GM15510 (cell line): Measurements from ENCODE around the gene PHF2.

ENCODE experiments used
- POLR2A ChIP-seq: IDR thresholded peaks from 3 replicates; pipeline ENCODE4 v1.6.1; 2011; ENCODE audit warnings: borderline replicate concordance; ENCODE audit not compliant: insufficient read length; ENCODE audit errors: extremely low read depth

The PHF2 gene

GRCh38 chr9:93576258-93577077, at the start of gene PHF2:
Gene PHF2, plus strand, starts transcription at chr9:93576584. Its CDS starts 190 bp downstream, at chr9:93576774.
- TF ChIP-seq POLR2A, result peak; percentile 41

DNA sequence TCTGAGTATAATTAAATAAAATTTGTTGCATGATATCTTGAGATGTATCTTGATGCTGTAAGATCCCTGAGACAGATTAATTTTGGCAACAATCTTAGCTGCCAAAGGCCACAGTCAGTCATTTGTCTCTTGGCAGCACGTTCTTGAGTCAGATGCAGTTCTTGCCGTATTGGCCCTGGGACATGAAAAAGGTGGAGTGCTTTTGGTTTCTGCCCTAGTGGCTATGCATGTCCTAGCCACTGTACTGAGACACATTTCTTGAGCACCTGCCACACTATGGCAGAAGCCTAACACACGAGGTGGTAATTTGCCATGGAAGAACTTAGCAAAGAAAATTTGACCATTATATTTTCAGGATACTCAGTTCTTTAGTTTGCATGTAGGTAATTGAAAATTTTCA, 45.0 kb upstream of the PHF2 start:
- no peak for TF ChIP-seq POLR2A

DNA sequence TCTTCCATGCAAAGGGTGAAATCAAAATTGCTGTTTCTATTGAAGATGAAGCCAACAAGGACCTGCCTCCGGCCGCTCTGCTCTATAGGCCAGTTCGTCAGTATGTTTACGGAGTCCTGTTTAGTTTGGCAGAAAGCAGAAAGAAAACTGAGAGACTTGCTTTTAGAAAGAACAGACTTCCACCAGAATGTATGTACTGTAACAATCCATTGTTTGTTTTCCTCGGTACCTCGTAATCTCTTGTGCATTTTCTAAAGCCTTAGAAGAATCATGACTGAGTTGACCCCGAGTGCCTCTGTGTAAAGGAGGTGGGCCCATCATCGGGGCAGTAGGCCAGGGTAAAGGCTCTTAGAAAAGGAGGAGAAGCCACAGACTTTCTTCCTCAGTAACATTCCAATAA, 44.2 kb upstream of the PHF2 start:
- no peak for TF ChIP-seq POLR2A

GRCh38 chr9:93533863-93534262, 42.5 kb upstream of the PHF2 start:
- no peak for TF ChIP-seq POLR2A

DNA sequence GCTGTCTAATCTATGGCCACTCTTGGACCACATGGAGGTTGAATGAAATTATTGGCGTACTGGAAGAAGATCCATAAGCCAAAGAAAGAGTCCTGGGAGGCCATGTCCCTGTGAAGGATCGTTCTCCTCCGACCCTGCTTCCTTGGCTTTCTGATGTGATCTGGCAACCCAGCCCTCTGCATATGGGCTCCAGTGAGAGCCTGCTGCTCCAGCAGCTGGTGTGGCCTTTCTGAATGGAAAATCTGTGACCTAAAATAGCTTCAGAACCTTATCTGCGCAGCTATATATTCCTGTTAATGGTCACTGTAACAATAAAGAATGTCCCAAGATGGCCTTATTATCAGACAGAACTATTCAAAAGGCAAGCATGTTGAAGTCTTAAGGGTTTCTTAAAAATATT, 40.2 kb upstream of the PHF2 start:
- no peak for TF ChIP-seq POLR2A

- TF ChIP-seq POLR2A, result no peak
Observed at GRCh38 chr9:93536874-93537273, 39.5 kb upstream of the PHF2 start.

GRCh38 chr9:93540305-93540704, 36.1 kb upstream of the PHF2 start:
- no peak for TF ChIP-seq POLR2A

DNA sequence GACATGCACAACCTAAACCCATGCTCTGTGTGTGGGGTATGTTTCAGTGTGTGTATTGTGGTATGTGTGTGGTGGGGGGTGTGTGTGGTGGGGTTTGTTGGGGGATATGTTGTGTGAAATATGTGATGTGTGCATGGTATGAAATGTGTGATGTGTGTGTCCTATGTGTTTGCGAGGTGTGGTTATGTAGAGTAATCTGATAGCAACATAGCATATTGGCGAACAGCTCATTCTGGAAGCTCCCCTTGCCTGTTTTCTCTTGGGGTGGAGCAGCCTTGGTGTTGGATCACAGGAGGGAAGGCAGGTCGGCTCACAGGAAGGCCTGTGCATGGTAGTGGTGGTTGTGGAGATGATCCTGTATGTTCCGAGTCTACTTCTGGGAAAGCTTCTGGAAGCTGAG, 35.4 kb upstream of the PHF2 start:
- TF ChIP-seq POLR2A, result no peak

DNA sequence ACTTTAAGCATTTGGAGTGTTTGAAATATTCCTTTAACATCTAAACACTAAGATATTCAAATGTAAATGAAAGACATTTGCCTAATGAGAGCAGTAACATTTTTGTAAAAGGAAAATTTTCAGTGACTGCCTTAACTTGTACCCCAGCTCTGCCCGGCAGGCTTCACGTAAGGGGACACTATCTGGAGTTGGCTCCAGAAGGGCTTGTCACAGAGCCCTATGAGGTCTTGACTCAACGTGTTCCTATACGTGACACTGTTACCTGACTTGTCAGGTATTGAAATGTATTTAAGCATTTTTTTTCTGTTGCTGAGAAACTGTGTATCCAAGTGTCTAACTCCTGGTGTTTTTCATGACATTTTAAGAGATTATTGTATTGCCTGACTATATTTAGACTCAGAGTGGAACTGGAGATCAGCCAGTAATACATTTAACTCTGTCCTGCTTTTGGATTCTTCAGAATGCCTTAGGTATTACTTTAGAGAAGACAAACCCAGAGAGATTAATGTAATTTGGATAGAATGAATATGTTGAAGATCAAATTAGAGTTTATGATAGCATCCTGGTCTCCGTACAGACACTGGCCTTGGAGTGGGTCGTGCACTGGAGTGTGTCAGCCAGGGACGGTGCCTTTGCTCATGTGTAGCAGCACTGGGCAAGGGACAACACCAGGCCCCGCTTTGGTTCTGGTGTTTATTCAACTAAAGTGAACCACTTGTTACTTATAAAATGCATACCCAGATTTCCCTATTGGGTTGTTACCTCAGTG, 34.6 kb upstream of the PHF2 start:
- no peak for TF ChIP-seq POLR2A

GRCh38 chr9:93543117-93543516, 33.3 kb upstream of the PHF2 start:
- no peak for TF ChIP-seq POLR2A

DNA sequence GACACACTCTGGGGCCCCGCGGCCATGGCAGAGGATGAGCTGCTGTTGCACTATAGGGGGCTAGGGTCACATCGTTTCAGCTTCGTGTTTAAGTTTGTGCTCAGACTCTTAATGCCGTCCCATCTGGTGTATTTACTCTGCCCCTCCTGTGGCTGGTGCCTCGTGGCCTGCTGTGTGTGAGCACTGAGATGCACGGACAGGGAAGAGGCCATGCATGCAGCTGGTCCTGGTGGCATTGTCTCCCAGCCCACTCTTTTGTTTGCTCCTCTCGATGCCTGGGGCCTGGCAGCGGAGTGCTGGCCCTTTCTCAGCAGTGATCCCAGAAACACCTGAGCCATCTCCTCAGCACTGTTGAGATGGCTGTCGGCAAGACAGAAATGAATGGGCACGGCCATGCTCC, 30.0 kb upstream of the PHF2 start:
- TF ChIP-seq POLR2A, result no peak

DNA sequence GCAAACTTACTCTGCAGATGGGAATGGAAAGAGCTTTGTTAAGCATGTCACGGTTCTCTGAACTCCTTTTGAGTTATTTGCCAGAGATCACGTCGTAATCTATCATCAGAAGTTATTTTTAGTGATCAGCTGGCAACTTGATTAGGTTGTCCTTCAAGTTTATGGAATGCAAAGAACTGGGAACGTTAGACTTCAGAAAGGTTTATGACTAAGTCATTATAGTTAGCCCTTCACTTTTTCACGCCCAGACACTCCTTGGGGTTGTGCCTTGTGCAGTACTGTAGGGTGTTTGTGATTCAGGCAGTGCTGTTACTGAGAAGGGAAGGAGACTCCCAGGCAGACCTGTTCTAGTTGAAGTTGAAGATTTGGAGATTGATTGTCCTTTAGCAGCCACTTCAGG, 26.8 kb upstream of the PHF2 start:
- no peak for TF ChIP-seq POLR2A

GRCh38 chr9:93552923-93553322, 23.5 kb upstream of the PHF2 start:
- TF ChIP-seq POLR2A, result no peak

DNA sequence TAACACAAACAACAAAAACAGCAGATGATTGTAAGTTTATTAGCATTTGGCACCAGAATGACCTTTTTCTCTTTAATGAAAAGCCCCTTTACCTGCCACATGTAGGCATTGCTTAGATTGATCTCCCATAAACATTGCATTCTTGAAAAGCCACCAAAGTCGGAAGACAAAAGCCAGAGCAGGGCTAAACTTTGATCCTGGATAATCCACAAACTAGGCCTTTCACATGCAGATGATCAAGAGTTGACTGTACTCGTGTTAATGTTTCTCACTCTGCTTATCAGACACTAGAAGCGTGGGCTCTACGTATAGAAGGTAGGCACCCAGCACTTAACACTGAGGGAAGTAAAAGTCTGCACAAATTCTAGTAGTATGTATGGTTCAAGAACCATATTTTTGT, 21.0 kb upstream of the PHF2 start:
- no peak for TF ChIP-seq POLR2A

GRCh38 chr9:93557366-93558137, 18.8 kb upstream of the PHF2 start:
- no peak for TF ChIP-seq POLR2A
